CD4-positive, alpha-beta T cell treated with Interleukin-6 at 100 ng/mL for 8 hours (primary cell): ENCODE data around the gene RLF.

Source experiments
- DNase-seq: peaks from one replicate; pipeline ENCODE4 v3.0.0-alpha.2; 2020; ENCODE audit warnings: mixed read lengths, low spot score

The RLF gene

GRCh38 chr1:40241362-40241761 is 80.2 kb downstream of the RLF start:
- no peak for DNase-seq

- no peak for DNase-seq
Measured at GRCh38 chr1:40243351-40243750, 82.2 kb downstream of the RLF start.

- no peak for DNase-seq
Measured at GRCh38 chr1:40244138-40244744, 83.1 kb downstream of the RLF start.

- no peak for DNase-seq
Measured at GRCh38 chr1:40245686-40246085, 84.5 kb downstream of the RLF start.

GRCh38 chr1:40247655-40248054 is 86.5 kb downstream of the RLF start, which contains the start of gene TMCO2:
TSS of gene TMCO2 (plus strand) at chr1:40247937. CDS start at chr1:40247994, 57 bp downstream.
- DNase-seq = no peak

GRCh38 chr1:40248412-40248811 is 87.2 kb downstream of the RLF start:
- no peak for DNase-seq

- no peak for DNase-seq
Measured at GRCh38 chr1:40251456-40251855, 90.3 kb downstream of the RLF start.

- DNase-seq = no peak
Measured at GRCh38 chr1:40252601-40253000, 91.4 kb downstream of the RLF start.

GRCh38 chr1:40255231-40255630 is 94.0 kb downstream of the RLF start:
- no peak for DNase-seq

GRCh38 chr1:40256401-40257084 is 95.4 kb downstream of the RLF start:
- DNase-seq = no peak

GRCh38 chr1:40257313-40257687 is 96.1 kb downstream of the RLF start:
- DNase-seq = peak; percentile 1

GRCh38 chr1:40257688-40258444 is 96.7 kb downstream of the RLF start, which contains the start of gene ZMPSTE24:
TSS of gene ZMPSTE24 (plus strand) at chr1:40258236. CDS start at chr1:40258272, 36 bp downstream.
- DNase-seq = peak; percentile 96

- no peak for DNase-seq
Measured at GRCh38 chr1:40258445-40258769, 97.2 kb downstream of the RLF start.

- no peak for DNase-seq
Measured at GRCh38 chr1:40264354-40264781, 103.2 kb downstream of the RLF start.

- DNase-seq = no peak
Measured at GRCh38 chr1:40265298-40265697, 104.1 kb downstream of the RLF start.

- DNase-seq = no peak
Measured at GRCh38 chr1:40265919-40266318, 104.7 kb downstream of the RLF start.

- no peak for DNase-seq
Measured at GRCh38 chr1:40266786-40267535, 105.8 kb downstream of the RLF start.

GRCh38 chr1:40267767-40268187 is 106.6 kb downstream of the RLF start:
- no peak for DNase-seq

- DNase-seq = no peak
Measured at GRCh38 chr1:40268211-40268610, 107.0 kb downstream of the RLF start.

GRCh38 chr1:40270152-40270834 is 109.1 kb downstream of the RLF start:
- DNase-seq = no peak

- no peak for DNase-seq
Measured at GRCh38 chr1:40272653-40273213, 111.5 kb downstream of the RLF start.
